Heart left ventricle (tissue), 13 donors: ENCODE data around the gene DNAJC7.

Source experiments
- POLR2A ChIP-seq, 2 donors: fragments of 450-650 bp; IDR thresholded peaks; one replicate each; pipeline ENCODE4 v1.6.1; 2017; ENCODE audit warnings: antibody characterized with exemption in 2 of 2, mild to moderate bottlenecking in 2 of 2, moderate library complexity in 2 of 2
- TF ChIP-seq, protein P1 (sequence below), 12 donors: fragments of 200-600 bp; sonication (generic) in 4 of 12; IDR thresholded peaks; one replicate each; pipeline versions ENCODE4 v1.5.0 to v1.8.0; 2018 to 2022; ENCODE audit warnings: antibody characterized with exemption in 12 of 12, mild to moderate bottlenecking in 5 of 12
- donor health status: ischemic (EF 13 %, LVEDD 7.1; RV severe dilation, severe dysfunction).
- donor health status: DM: no; HTN: yes; CAD: no.
- donor health status: DM: no; HTN: no; CAD: no.
- donor health status: ischemic (EF 25% LVEDD 6.9; RV normal size, moderate dysfunction).
- donor health status: ischemic (EF 25% LVEDD 5.7; RV mildly dilated, moderate dysfunction).
- donor health status: ischemic (EF 35%, LVEDD 5.7; RV mildly dilated, moderate dysfunction).
- donor health status: nonischemic (EF 11% LVEDD 7.7; RV severe dilation, severe dysfunction).
- donor health status: DM: yes; HTN: yes; CAD: no.
- donor health status: PGD.
- donor health status: ischemic (EF 29% LVEDD 5.4; RV normal size, mild dysfunction).
- donor health status: nonischemic (EF 23%, LVEDD 6.1; RV moderate dilation, normal function).

DNA sequence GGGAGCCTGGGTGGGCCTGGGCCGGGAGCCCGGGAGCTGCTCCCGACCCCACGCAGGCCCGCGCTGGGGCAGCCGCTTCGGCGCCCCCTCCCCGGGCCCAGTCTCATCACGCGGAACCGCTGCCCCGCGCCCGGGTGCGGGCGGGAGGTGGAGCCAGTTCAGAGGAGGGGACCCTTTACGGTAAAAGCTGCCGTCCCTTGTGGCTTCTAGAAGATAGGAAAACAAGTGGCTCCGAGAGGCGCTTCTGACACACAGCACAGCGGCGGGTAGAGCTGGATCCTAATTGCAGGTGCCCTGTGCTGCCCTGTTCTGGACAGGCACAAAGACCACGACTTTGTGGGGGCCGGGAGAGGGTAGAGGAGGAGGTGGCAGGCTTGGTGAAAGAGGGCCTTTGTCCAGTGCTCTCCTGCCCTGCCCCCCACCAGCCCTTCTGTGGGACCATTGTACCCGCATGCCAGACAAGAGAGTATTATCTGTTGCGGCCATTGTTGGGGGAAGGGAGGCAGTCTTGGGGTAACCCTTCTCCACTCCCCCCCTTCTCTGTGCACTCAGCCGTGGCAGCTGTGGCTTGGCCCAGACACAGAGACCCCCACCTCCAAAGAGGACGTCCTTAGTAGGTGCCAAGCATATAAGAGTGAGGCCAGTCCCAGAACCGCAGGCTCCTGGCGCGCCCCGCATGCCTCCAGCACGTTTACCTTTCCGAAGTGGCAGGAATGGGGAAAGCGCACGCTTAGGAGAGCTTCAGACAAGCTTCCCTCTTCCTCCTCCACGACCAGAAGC is 49.9 kb downstream of the DNAJC7 start:
- TF ChIP-seq, protein P1, sequence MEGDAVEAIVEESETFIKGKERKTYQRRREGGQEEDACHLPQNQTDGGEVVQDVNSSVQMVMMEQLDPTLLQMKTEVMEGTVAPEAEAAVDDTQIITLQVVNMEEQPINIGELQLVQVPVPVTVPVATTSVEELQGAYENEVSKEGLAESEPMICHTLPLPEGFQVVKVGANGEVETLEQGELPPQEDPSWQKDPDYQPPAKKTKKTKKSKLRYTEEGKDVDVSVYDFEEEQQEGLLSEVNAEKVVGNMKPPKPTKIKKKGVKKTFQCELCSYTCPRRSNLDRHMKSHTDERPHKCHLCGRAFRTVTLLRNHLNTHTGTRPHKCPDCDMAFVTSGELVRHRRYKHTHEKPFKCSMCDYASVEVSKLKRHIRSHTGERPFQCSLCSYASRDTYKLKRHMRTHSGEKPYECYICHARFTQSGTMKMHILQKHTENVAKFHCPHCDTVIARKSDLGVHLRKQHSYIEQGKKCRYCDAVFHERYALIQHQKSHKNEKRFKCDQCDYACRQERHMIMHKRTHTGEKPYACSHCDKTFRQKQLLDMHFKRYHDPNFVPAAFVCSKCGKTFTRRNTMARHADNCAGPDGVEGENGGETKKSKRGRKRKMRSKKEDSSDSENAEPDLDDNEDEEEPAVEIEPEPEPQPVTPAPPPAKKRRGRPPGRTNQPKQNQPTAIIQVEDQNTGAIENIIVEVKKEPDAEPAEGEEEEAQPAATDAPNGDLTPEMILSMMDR (IDR thresholded peaks at IDR 0.05), result no peak
- TF ChIP-seq POLR2A (IDR thresholded peaks at IDR 0.05), result no peak
